ENCODE results near the gene ABCB8. TPM values are rescaled to one million over a fixed set of nuclear protein-coding genes. Genes with fewer than 3 reads are reported as not detected.
A peak's percentile ranks its signal among the peaks of the same experiment; 100 is the strongest.

ABCB8 gene
- total and polyA plus RNA-seq, 9 of the 15 experiments (the other 6 are each of a cell fraction or from before 2014, with no cell fraction given), result 7.6 to 106 (median 36.3) TPM

- TF ChIP-seq KAT7 (CRISPR knock-in tag; IDR thresholded peaks at IDR 0.05; ENCODE audit: borderline replicate concordance) (peak; percentile 97; the same call in 1 of the 2 replicates), ZKSCAN1 (IDR thresholded peaks at IDR 0.05; ENCODE audit: low read depth, low read length) (peak; percentile 47; the same call in 1 of the 2 replicates), RBFOX2 (IDR thresholded peaks at IDR 0.05; ENCODE audit: low read depth, low read length) (peak; percentile 91), CSDE1 (IDR thresholded peaks at IDR 0.05) (no peak; a peak in 1 of 4 replicates), CHCHD3 (CRISPR knock-in tag; IDR thresholded peaks at IDR 0.05) (no peak), CHD7 (IDR thresholded peaks at IDR 0.05; ENCODE audit: low read depth, low read length) (no peak), ATF3 (IDR thresholded peaks at IDR 0.05) (peak; percentile 8; the same call in 1 of the 2 replicates), ATF3 (CRISPR knock-in tag; conservative IDR thresholded peaks at IDR 0.05) (peak; percentile 92), TEAD1 (CRISPR knock-in tag; IDR thresholded peaks at IDR 0.05) (peak; percentile 94 to 99), NFRKB (IDR thresholded peaks at IDR 0.05; ENCODE audit: low read depth) (no peak), DPF2 (IDR thresholded peaks at IDR 0.05) (peak; percentile 80), TCF7L2 (IDR thresholded peaks at IDR 0.05; ENCODE audit: low read depth, low read length) (no peak), HMBOX1 (IDR thresholded peaks at IDR 0.05) (no peak), LARP7 (IDR thresholded peaks at IDR 0.05) (no peak), NFIX (CRISPR knock-in tag; IDR thresholded peaks at IDR 0.05; ENCODE audit: low read depth) (no peak)
Observed at GRCh38 chr7:151028131-151028947, at the start of gene ABCB8 (continued).

Measured in K562 (cell line).